ENCODE results near the gene MST1.

MST1 gene

DNA sequence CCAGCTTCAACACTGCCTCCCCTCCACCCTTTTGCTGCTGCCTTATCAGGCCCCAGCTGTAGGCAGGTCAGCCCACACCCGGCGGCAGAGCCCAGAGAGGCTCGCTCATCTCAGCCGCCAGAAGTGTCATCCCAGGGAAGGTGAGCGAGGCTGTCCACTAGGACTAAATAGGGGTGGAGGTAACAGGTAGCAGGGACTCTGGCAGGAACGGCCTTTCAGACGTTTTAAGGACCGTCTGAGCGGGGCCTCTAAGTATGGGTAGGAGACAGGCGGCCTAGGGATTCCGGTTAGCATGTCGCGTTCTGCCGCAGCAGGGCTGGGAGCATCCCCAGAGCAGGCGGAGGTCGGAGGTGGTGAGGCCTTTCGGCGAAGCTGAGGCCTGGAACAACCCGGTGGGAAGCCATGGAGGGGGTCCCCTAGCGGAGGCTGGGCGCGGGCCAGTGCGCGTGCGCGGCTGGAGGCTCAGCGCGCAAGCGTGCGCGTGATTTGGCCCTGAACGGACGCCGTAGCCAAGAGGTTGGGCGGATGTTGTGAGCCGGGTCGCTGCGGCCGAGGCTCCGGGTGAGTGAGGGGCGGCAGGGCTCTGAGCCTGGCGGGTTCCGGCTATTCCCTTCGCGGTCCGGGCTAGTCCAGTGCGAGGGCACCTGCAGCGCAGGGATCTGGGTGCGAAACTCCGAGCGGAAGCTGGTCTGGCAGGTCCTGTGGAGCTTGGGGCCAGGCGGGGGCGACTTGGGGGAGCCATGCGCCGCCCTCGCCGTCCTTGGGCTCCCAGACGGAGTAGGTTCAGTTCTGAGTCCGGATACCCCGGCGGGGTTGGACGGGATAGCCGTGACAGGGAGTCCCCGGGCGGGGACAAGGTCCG is at the start of gene MST1, which contains the start of gene RNF123:
TSS of gene MST1 (minus strand) at position 429 of the 862 bp plus-strand sequence. CDS start 783 bp downstream, outside the sequence.
TSS of gene RNF123 (plus strand) at position 512 of the 862 bp plus-strand sequence. CDS start 1,609 bp downstream, outside the sequence.
- H3K4me1 Mint-ChIP-seq = peaks cover 59% of the 10 kb centered on the region
- DNase-seq (ENCODE audit: low spot score in 2 of 2) = peak; percentile 93 to 98
- peak; percentile 84 for ATAC-seq
- no peaks in the 10 kb centered on the region for H3K9me3 Mint-ChIP-seq
- peak within 1 kb of the TSS; percentile 97 for H3K4me3 Mint-ChIP-seq
- H3K36me3 Mint-ChIP-seq = peaks cover 23% of the 10 kb centered on the region
- H3K27ac Mint-ChIP-seq = peak within 1 kb of the TSS; percentile 99

DNA sequence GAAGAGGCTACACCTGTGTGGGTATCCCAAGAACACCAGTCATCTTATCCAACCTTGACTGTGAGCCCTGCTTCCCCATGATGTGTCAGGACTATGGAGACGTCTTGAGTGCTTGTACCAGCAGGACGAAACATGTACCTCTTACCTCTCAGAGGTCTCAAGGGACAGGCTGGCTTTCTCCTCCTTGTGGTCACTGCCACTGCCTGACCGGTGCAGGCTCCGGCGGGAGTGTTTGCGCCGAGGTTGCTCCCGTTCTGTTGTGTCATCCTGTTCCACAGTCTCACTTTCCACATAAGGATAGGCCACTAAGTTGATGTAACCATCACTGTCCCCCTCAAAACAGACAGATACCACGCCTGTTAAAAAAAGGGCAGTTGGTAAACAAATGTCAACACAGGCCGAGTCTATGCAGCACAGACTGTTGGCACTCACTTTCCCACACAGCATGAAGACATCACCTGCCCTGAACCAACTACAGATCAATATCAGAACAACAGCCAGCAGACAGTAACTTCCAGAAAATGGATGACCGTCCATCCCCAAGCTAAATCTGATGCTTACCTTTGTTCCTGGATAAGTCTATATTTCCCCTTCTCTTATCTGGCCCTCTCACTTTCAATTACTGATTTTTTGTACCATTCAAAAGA is 48.9 kb upstream of the MST1 start:
- peaks cover 6% of the 10 kb centered on the region for H3K4me1 Mint-ChIP-seq
- H3K36me3 Mint-ChIP-seq = peaks cover 88% of the 10 kb centered on the region
- no peaks in the 10 kb centered on the region for H3K9me3 Mint-ChIP-seq
- peak overlapping the region; percentile 76 for H3K27ac Mint-ChIP-seq
- no peak overlapping the region for H3K4me3 Mint-ChIP-seq
- DNase-seq (ENCODE audit: low spot score in 2 of 2) (no peak), ATAC-seq (no peak)

DNA sequence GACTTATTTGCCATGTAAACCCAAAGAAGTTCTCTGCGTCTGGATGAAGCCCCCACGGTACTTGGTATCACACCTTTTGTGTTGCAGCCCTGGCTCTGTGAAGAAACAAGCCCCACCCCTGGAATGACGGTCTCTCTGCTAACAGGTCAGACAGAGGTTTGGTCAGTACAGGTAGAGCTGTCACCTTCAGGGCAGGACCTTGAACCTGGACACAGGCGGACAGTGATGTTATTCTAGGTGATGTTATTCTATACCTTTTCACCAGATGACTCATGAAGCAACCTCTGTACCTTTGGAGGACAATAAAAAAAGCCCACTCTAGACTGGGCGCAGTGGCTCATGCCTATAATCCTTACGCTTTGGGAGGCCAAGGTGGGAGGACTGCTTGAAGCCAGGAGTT is 45.5 kb upstream of the MST1 start:
- no peak for ATAC-seq
- peak overlapping the region; percentile 6 for H3K27ac Mint-ChIP-seq
- peaks cover 6% of the 10 kb centered on the region for H3K4me1 Mint-ChIP-seq
- DNase-seq (ENCODE audit: low spot score in 2 of 2) = no peak
- H3K4me3 Mint-ChIP-seq = no peak overlapping the region
- H3K9me3 Mint-ChIP-seq = no peaks in the 10 kb centered on the region
- peaks cover 99% of the 10 kb centered on the region for H3K36me3 Mint-ChIP-seq

DNA sequence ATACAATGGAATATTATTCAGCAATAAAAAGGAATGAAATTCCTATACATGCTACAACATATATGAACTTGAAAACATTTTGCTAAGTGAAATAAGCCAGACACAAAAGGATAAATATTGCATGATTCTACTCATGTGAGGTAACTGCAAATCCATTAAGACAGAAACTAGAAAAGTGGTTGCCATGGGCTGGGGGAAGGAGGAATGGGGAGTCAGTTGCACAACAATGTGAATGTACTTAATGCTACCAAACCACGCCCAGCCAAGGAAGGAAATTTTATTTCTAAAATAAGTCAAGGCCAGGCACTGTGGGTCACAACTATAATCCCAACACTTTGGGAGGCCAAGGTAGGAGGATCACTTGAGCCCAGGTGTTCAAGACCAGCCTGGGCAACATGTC is 44.3 kb upstream of the MST1 start:
- DNase-seq (ENCODE audit: low spot score in 2 of 2) (no peak), ATAC-seq (no peak)
- no peak overlapping the region for H3K27ac Mint-ChIP-seq
- H3K9me3 Mint-ChIP-seq = no peaks in the 10 kb centered on the region
- peaks cover 6% of the 10 kb centered on the region for H3K4me1 Mint-ChIP-seq
- no peak overlapping the region for H3K4me3 Mint-ChIP-seq
- H3K36me3 Mint-ChIP-seq = peaks cover 99% of the 10 kb centered on the region

DNA sequence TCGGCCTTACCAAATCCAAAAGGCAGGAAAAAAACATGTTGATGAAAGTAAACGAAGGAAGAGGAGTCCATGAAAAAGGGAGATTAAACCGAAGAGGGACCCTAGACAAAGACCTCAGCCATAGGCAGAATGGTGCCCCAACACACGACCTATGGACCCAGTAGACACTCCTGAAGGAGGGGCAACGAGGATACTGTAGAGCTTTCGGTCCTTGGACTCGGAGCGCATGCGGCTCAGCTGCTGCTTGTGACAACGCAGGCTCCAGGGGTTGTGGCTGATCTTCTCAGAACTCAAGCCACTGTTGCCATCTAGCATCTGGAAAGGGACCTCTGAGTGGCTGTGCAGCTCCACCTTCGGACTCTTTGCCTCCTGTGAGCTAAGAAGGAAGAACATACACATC is 43.3 kb upstream of the MST1 start:
- H3K9me3 Mint-ChIP-seq = no peaks in the 10 kb centered on the region
- H3K36me3 Mint-ChIP-seq = peaks cover 99% of the 10 kb centered on the region
- H3K27ac Mint-ChIP-seq = no peak overlapping the region
- H3K4me1 Mint-ChIP-seq = peaks cover 6% of the 10 kb centered on the region
- DNase-seq (ENCODE audit: low spot score in 2 of 2) (no peak), ATAC-seq (no peak)
- H3K4me3 Mint-ChIP-seq = no peak overlapping the region

DNA sequence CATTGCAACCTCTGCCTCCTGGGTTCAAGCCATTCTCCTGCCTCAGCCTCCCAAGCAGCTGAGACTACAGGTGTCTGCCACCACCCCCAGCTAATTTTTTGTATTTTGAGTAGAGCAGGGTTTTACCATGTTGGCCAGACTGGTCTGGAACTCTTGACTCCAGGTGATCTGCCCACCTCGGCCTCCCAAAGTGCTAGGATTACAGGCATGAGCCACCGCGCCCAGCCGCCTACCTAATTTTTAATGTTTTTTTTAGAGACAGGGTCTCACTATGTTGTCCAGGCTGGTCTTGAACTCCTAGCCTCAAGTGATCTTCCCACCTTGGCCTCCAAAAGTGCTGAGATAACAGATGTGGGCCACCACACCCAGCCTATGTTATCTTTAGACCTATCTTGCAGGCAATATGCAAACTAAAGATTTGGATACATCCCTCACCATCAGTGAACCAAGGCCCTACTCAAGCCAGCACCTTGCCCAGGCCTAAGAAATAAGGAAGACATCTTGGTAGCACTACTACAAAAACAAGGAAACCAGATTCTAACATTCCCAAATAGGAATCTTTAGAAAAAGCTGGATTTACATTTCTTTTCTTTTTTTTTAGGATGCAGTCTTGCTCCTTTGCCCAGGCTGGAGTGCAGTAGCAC is 40.8 kb upstream of the MST1 start:
- no peaks in the 10 kb centered on the region for H3K4me1 Mint-ChIP-seq

DNA sequence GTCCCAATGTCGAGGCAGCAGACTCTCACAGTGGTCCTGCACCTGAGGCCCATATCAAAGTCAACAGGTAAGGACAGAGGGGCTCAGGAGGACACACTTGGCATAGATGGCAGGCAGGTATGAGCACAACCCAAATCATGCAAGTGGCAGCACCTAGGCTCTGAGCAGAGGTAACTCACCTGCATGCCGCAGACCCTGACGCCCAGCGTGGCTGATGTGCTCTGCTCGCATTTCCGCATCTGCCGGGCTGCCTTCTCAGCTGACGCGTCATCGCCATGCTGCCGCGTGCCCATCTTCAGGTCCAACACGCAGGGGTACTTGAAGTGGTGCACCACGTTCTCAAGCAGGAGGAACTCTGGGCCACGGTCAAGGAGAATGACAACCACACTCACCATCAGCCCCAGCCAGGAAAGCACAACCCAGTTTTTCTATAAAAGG is 38.7 kb upstream of the MST1 start:
- Mint-ChIP-seq H3K4me1 (peaks cover 15% of the 10 kb centered on the region), H3K36me3 (peaks cover 72% of the 10 kb centered on the region), H3K27ac (no peak overlapping the region), H3K4me3 (no peak overlapping the region), H3K9me3 (no peaks in the 10 kb centered on the region)
- DNase-seq (ENCODE audit: low spot score in 2 of 2) (no peak), ATAC-seq (no peak)

More for the DNA sequence above, 40.8 kb upstream of the MST1 start:
- H3K9me3 Mint-ChIP-seq = no peaks in the 10 kb centered on the region
- ATAC-seq (no peak), DNase-seq (ENCODE audit: low spot score in 2 of 2) (no peak)
- peaks cover 76% of the 10 kb centered on the region for H3K36me3 Mint-ChIP-seq
- no peak overlapping the region for H3K27ac Mint-ChIP-seq
- no peak overlapping the region for H3K4me3 Mint-ChIP-seq

DNA sequence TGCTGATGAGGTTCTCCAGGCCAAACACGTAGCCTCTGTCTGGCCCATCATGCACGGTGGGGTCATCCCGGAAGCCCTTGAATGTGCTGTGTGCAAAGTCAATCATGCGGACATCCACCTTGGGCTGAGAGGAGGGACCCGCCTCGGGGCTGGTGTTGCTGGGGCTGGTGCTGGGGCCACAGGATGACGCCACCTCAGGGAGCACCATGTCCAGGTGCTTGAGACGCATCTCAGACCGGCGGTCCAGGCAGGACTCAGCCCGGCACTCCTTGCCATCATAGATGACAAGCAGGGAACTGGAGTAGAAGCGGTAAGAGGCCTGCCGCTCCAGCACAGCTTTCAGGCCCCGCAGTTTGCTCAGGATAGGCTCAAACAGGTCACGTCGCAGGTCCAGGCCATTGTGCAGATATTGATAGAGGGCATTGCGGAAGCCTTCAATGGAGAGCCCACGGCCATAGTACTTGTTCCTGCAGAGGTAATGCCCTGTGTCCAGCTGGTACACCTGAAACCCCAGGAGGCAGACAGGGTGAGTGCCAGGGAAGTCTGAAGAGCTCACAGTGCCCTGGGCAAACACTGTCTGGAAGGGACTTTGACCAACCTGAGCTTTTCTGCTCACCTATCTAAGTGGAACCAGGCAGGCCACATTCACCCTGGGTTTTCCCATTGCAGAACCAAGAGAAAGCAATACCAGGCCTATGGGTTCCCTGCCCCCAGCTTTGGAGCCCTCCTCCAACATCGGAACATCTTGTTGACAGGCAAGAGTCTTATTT is 38.1 kb upstream of the MST1 start:
- H3K4me1 Mint-ChIP-seq = peaks cover 21% of the 10 kb centered on the region
- H3K4me3 Mint-ChIP-seq = no peak overlapping the region
- ATAC-seq (no peak), DNase-seq (ENCODE audit: low spot score in 2 of 2) (no peak)
- H3K27ac Mint-ChIP-seq = no peak overlapping the region
- H3K36me3 Mint-ChIP-seq = peaks cover 71% of the 10 kb centered on the region
- no peaks in the 10 kb centered on the region for H3K9me3 Mint-ChIP-seq

DNA sequence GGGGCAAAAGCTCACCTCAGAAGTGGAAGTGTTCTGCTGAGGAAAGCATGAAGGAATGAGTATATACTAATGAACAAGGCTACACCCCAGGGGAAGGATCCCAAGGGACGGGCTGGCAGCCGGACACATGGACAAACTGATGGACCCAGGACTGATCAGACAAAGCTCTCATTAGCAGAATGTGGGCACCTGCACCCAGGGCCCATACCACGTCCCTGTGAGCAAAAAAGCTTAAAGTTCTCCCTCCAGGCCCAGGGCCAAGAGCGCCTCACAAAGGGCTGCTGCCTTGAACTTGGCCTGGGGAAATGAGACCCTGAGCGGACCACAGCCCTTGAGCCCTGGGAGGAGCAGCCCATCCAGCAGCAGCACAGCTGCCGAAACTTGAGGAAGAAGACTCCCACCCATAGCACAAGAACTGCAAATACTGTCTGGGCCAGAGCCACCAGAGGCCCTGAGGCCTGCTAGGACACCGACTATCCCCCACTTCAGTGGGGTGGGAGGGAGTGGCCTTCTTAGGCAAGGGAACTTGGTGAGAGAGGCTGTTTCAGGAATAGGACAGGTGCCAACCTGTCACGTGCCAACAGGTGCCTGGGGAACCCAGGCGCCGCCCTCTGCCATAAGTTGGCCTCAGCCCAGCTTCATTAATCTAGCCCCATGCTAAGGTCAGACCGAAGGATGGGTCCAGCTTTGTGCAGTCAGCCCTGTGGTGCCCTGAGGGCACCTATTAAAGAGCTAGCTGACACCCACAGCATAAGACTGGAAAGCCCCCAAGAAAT is 36.8 kb upstream of the MST1 start:
- H3K9me3 Mint-ChIP-seq = no peaks in the 10 kb centered on the region
- peak overlapping the region; percentile 26 for H3K27ac Mint-ChIP-seq
- H3K4me1 Mint-ChIP-seq = peaks cover 31% of the 10 kb centered on the region
- no peak for ATAC-seq
- H3K4me3 Mint-ChIP-seq = no peak overlapping the region
- peak in 1 of 2 donors; percentile 49 for DNase-seq (ENCODE audit: low spot score in 2 of 2)
- H3K36me3 Mint-ChIP-seq = peaks cover 71% of the 10 kb centered on the region

DNA sequence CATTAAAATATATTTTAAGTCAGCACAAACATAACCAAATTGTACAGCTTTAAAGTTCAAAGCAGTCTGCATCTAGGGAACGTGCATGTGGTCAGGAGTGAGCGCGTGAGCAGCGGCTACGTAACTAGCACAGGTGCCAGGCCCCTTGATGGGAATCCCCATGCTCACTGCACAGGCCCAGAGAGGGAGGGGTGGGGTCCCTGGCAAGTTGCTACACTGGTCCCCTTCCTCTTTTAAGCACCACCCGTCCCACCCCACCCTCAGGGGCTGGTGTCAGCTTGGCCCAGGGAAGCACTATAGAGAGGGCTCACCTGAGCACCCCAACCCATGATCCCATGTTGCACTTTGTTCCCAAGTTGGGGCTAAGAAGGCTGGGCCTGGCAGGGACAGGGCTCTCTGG is 35.3 kb upstream of the MST1 start:
- Mint-ChIP-seq H3K4me1 (peaks cover 42% of the 10 kb centered on the region), H3K27ac (peak overlapping the region; percentile 98), H3K36me3 (peaks cover 71% of the 10 kb centered on the region), H3K9me3 (no peaks in the 10 kb centered on the region), H3K4me3 (peak overlapping the region; percentile 91)
- DNase-seq (ENCODE audit: low spot score in 2 of 2) (peak in 1 of 2 donors; percentile 59), ATAC-seq (no peak)

DNA sequence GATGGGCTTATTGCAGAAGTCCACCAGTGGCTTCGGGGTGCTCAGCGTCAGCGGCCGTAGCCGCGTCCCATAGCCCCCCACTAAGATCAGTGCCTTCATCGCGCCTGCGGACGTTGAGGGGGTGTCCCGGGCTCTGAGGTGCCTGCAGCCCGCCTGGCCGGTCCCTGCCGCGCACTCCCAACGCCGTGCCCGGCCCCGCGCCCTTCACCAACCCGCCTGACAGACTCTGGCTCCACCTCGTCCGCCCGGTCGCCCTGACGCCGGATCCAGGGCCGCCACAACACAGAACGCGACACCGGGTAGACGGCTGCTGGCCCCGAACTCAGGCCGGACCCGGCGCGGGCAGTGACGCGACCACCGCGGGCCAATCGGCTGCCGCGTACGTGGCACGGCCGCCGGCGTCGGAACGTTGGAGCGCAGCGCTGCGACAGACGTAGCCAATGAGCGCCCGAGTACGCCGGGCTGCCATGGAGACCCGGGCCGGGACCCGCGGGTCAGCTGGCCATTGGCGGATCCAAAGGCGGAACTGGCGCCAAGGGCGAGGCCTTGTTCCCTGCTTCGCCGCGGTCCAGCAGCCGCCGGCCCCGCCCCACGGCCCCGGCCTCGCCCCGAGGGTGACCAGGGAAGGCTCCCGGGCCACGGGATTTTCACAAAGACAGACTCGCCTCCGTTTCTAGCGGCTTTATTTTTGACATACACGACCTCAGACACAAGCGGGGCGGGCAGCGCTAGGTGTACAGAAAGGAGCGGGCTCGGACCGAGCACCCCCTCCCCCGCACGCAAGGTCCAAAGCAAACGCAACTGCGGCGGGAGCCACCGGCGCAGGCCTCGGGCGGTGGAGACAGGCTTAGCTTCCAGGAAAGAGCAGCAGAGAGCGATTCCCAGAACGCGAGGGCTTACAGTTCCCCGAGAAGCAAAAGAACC is 34.6 kb upstream of the MST1 start, which contains the start of gene GMPPB:
TSS of gene GMPPB (minus strand) at position 324 of the 924 bp plus-strand sequence. CDS start at position 99, 225 bp downstream.
- Mint-ChIP-seq H3K4me3 (peak within 1 kb of the TSS; percentile 91), H3K36me3 (peaks cover 71% of the 10 kb centered on the region), H3K27ac (peak within 1 kb of the TSS; percentile 98), H3K9me3 (no peaks in the 10 kb centered on the region), H3K4me1 (peaks cover 49% of the 10 kb centered on the region)
- peak; percentile 90 for ATAC-seq
- DNase-seq (ENCODE audit: low spot score in 2 of 2) = peak; percentile 90 to 94

DNA sequence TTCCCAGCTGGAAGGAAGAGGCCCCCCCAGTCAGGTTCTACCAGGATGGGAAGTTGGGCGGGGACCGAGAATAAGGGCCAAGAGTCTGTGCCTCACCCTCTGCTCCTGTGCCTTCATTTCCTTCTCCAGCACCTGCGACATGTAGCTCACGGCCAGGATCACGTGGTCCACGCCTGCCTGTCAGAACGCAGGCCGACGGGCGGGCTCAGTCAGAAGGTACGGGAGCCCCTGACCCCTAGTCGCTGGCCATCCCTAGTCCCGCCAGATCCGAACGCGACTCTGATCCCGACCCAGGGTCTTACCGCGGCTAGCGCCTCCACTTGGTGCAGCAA is 34.0 kb upstream of the MST1 start:
- H3K36me3 Mint-ChIP-seq = peaks cover 70% of the 10 kb centered on the region
- no peaks in the 10 kb centered on the region for H3K9me3 Mint-ChIP-seq
- peaks cover 55% of the 10 kb centered on the region for H3K4me1 Mint-ChIP-seq
- ATAC-seq (peak; percentile 41), DNase-seq (ENCODE audit: low spot score in 2 of 2) (peak in 1 of 2 donors; percentile 72)
- peak overlapping the region; percentile 98 for H3K27ac Mint-ChIP-seq
- H3K4me3 Mint-ChIP-seq = peak overlapping the region; percentile 91

DNA sequence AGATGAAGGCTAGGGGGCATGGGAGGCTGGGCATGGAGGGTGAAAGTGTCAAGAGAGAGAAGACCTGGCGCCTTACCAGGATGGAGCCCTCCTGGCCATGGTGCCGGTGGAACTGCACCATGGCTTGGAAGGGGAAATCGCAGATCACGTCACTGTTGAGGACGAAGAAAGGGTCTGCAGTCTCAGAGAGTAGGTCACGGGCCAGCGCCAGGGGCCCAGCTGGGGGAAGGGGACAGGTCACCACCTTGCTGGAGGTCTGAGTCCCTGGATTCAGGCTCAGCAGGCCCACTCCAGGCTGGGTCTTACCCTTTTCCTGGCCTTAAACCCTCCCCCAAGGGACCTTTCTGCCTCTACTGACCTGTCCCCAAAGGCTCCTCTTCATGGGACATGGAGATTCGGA is 33.6 kb upstream of the MST1 start:
- no peak for ATAC-seq
- Mint-ChIP-seq H3K27ac (peak overlapping the region; percentile 98), H3K4me3 (peak overlapping the region; percentile 91), H3K4me1 (peaks cover 55% of the 10 kb centered on the region), H3K36me3 (peaks cover 66% of the 10 kb centered on the region), H3K9me3 (no peaks in the 10 kb centered on the region)
- no peak for DNase-seq (ENCODE audit: low spot score in 2 of 2)
